Liver (tissue), 9 donors: ENCODE data around the gene DTNB. TPM values are rescaled to one million over a fixed set of nuclear protein-coding genes. Genes with fewer than 3 reads are reported as not detected.
"Not testable (repeated sequence)": the region's sequence is repeated elsewhere in the genome, so short reads cannot be mapped to it uniquely, and the experiment has no call there.

Experiments used
- DNase-seq: peaks from one replicate; pipeline ENCODE4 v3.0.0-alpha.2; 2017; ENCODE audit warnings: low spot score
- H3K27ac ChIP-seq, 2 donors: one replicate each; pipeline ENCODE4 v1.7.0; 2013; ENCODE audit warnings: inconsistent platforms in 2 of 2, low read length in 2 of 2, control low read depth in 1 of 2, low read depth in 1 of 2, mild to moderate bottlenecking in 1 of 2
- H3K27me3 ChIP-seq, 4 donors: one replicate each; pipeline versions ENCODE4 v1.6.1 to v1.7.0; 2013; ENCODE audit warnings: low read length in 3 of 4, inconsistent platforms in 1 of 4, mild to moderate bottlenecking in 1 of 4, moderate library complexity in 1 of 4; ENCODE audit not compliant: control insufficient read depth in 4 of 4, insufficient read depth in 4 of 4
- H3K36me3 ChIP-seq, 4 donors: one replicate each; pipeline versions ENCODE4 v1.6.1 to v1.7.0; 2013; ENCODE audit warnings: low read length in 3 of 4, mild to moderate bottlenecking in 3 of 4, low read depth in 1 of 4, moderate library complexity in 1 of 4; ENCODE audit not compliant: control insufficient read depth in 4 of 4, insufficient read depth in 3 of 4
- H3K4me1 ChIP-seq, 4 donors: one replicate each; pipeline versions ENCODE4 v1.6.1 to v1.7.0; 2013; ENCODE audit warnings: low read length in 3 of 4, mild to moderate bottlenecking in 3 of 4, moderate library complexity in 1 of 4; ENCODE audit not compliant: control insufficient read depth in 4 of 4, insufficient read depth in 4 of 4
- H3K4me3 ChIP-seq, 3 donors: one replicate each; pipeline versions ENCODE4 v1.6.1 to v1.7.0; 2013; ENCODE audit warnings: low read length in 3 of 3, control low read depth in 1 of 3, low read depth in 1 of 3, mild to moderate bottlenecking in 1 of 3
- H3K9ac ChIP-seq, 2 donors: one replicate each; pipeline ENCODE4 v1.7.0; 2013; ENCODE audit warnings: low read length in 2 of 2, mild to moderate bottlenecking in 2 of 2, moderate library complexity in 2 of 2, control low read depth in 1 of 2, low read depth in 1 of 2
- H3K9me3 ChIP-seq, 4 donors: one replicate each; pipeline versions ENCODE4 v1.6.1 to v1.7.0; 2013; ENCODE audit warnings: low read length in 3 of 4; ENCODE audit not compliant: control insufficient read depth in 4 of 4
- ATF3 ChIP-seq: IDR thresholded peaks from 2 replicates; pipeline ENCODE4 v1.6.1; 2016; ENCODE audit warnings: antibody characterized with exemption
- EGR1 ChIP-seq, 2 donors: IDR thresholded peaks; 2 replicates each; pipeline ENCODE4 v1.6.1; 2016 to 2018; ENCODE audit warnings: antibody characterized with exemption in 2 of 2, low read depth in 2 of 2
- FOXA1 ChIP-seq: IDR thresholded peaks from 2 replicates; pipeline ENCODE4 v1.6.1; 2016; ENCODE audit warnings: antibody characterized with exemption
- FOXA2 ChIP-seq: IDR thresholded peaks from 2 replicates; pipeline ENCODE4 v1.6.1; 2016; ENCODE audit warnings: antibody characterized with exemption
- GABPA ChIP-seq, 2 donors: IDR thresholded peaks in 1 of 2; conservative IDR thresholded peaks in 1 of 2; 2 replicates each; pipeline ENCODE4 v1.6.1; 2016; ENCODE audit warnings: antibody characterized with exemption in 2 of 2, mild to moderate bottlenecking in 1 of 2, moderate library complexity in 1 of 2
- HNF4A ChIP-seq, 2 donors: conservative IDR thresholded peaks; 2 replicates each; pipeline ENCODE4 v1.6.1; 2016; ENCODE audit warnings: antibody characterized with exemption in 2 of 2, mild to moderate bottlenecking in 2 of 2
- HNF4G ChIP-seq: IDR thresholded peaks from 2 replicates; pipeline ENCODE4 v1.6.1; 2016; ENCODE audit warnings: antibody characterized with exemption
- JUND ChIP-seq, 2 donors: IDR thresholded peaks; 2 replicates each; pipeline ENCODE4 v1.6.1; 2016; ENCODE audit warnings: antibody characterized with exemption in 2 of 2
- NR2F2 ChIP-seq: IDR thresholded peaks from 2 replicates; pipeline ENCODE4 v1.6.1; 2016; ENCODE audit warnings: antibody characterized with exemption
- RAD21 ChIP-seq, 2 donors: IDR thresholded peaks; 2 replicates each; pipeline ENCODE4 v1.6.1; 2016; ENCODE audit warnings: antibody characterized with exemption in 2 of 2, mild to moderate bottlenecking in 2 of 2
- RXRA ChIP-seq, 2 donors: IDR thresholded peaks; 2 replicates each; pipeline ENCODE4 v1.6.1; 2017 to 2018; ENCODE audit warnings: antibody characterized with exemption in 2 of 2, mild to moderate bottlenecking in 1 of 2
- SP1 ChIP-seq: IDR thresholded peaks from 2 replicates; pipeline ENCODE4 v1.6.1; 2018; ENCODE audit warnings: antibody characterized with exemption, mild to moderate bottlenecking
- TAF1 ChIP-seq: conservative IDR thresholded peaks from 2 replicates; pipeline ENCODE4 v1.6.1; 2016; ENCODE audit warnings: antibody characterized with exemption, mild to moderate bottlenecking
- YY1 ChIP-seq: IDR thresholded peaks from 2 replicates; pipeline ENCODE4 v1.6.1; 2016; ENCODE audit warnings: antibody characterized with exemption, mild to moderate bottlenecking
- WGBS: extraction: QIAGEN DNeasy Blood & Tissue Kit; methylation state at CpG from one replicate; pipeline ENCODE4 v1.1.7; 2013; 5-methylcytosine and 5-hydroxymethylcytosine counted together
- polyA plus RNA-seq, 2 donors: library from polyadenylated mRNA; stranded (reverse) in 1 of 2; unstranded in 1 of 2; fragments of 200-250 nt in 1 of 2; fragments of >200 nt in 1 of 2; fragmentation: Nextera tagmentation in 1 of 2; extraction: Ambion mirVana in 1 of 2; gene quantifications; one replicate each; pipeline versions ENCODE4 v1.2.1 to v1.2.3, GENCODE V29; 2013 to 2015
- total RNA-seq, 2 donors: library from RNA; depleted of rRNA; stranded (reverse); fragments of >200 nt; gene quantifications; one replicate each; pipeline ENCODE4 v1.2.3, GENCODE V29; 2014
- TF ChIP-seq, protein P1 (sequence below): IDR thresholded peaks from 2 replicates; pipeline ENCODE4 v1.6.1; 2016; ENCODE audit warnings: antibody characterized with exemption
- TF ChIP-seq, protein P2 (sequence below): fragments of 150-350 bp; IDR thresholded peaks from 2 replicates; pipeline ENCODE4 v1.5.1; 2017; ENCODE audit warnings: improper control_type of control experiment, low read depth, low read length; ENCODE audit not compliant: missing input control
- TF ChIP-seq, protein P3 (sequence below): IDR thresholded peaks from 2 replicates; pipeline ENCODE4 v1.6.1; 2016; ENCODE audit warnings: antibody characterized with exemption, mild to moderate bottlenecking
- donor health status: healthy.
- donor health status: healthy.
- donor health status: healthy.
- donor health status: healthy.
- donor health status: healthy.

Gene DTNB
- total and polyA plus RNA-seq, 4 donors, result 3.3 to 10.5 (median 6.4) TPM

- H3K27me3 ChIP-seq, result no peaks in the 10 kb centered on the region
- H3K4me1 ChIP-seq, result peaks cover 0 to 2% (median 0%) of the 10 kb centered on the region in 4 donors
- WGBS, result 99% methylated on average over 6 of the region's 6 CpGs
Measured at GRCh38 chr2:25414781-25415180, 258.6 kb downstream of the DTNB start.

DNA sequence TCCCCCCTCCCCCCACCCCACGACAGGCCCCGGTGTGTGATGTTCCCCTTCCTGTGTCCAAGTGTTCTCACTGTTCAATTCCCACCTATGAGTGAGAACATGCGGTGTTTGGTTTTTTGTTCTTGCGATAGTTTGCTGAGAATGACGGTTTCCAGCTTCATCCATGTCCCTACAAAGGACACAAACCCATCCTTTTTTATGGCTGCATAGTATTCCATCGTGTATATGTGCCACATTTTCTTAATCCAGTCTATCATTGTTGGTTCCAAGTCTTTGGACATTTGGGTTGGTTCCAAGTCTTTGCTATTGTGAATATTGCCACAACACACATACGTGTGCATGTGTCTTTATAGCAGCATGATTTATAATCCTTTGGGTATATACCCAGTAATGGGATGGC is 260.0 kb downstream of the DTNB start:
- not testable (repeated sequence) for H3K9me3 ChIP-seq, H3K4me1 ChIP-seq, DNase-seq, H3K27ac ChIP-seq, H3K4me3 ChIP-seq, H3K36me3 ChIP-seq, H3K27me3 ChIP-seq, H3K9ac ChIP-seq
- WGBS, result 97% methylated on average over 7 of the region's 7 CpGs

More at GRCh38 chr2:25414781-25415180, 258.6 kb downstream of the DTNB start:
- no peaks in the 10 kb centered on the region for H3K9me3 ChIP-seq
- peaks cover 0 to 2% (median under 1%) of the 10 kb centered on the region in 4 donors for H3K36me3 ChIP-seq
- H3K4me3 ChIP-seq, result no peak overlapping the region
- no peak for DNase-seq
- TF ChIP-seq FOXA1 (no peak), FOXA2 (no peak), GABPA (IDR thresholded peaks at IDR 0.05 in 1 of 2, conservative IDR thresholded peaks at IDR 0.05 in 1 of 2) (no peak), YY1 (no peak), TAF1 (no peak), HNF4A (conservative IDR thresholded peaks at IDR 0.05) (no peak), JUND (IDR thresholded peaks at IDR 0.05) (no peak), RXRA (IDR thresholded peaks at IDR 0.05) (no peak), NR2F2 (no peak), SP1 (no peak), ATF3 (no peak), RAD21 (IDR thresholded peaks at IDR 0.05) (no peak), HNF4G (no peak), EGR1 (IDR thresholded peaks at IDR 0.05; ENCODE audit: low read depth in 2 of 2) (no peak)
- TF ChIP-seq, protein P1, sequence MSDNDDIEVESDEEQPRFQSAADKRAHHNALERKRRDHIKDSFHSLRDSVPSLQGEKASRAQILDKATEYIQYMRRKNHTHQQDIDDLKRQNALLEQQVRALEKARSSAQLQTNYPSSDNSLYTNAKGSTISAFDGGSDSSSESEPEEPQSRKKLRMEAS, result no peak
- TF ChIP-seq, protein P2, sequence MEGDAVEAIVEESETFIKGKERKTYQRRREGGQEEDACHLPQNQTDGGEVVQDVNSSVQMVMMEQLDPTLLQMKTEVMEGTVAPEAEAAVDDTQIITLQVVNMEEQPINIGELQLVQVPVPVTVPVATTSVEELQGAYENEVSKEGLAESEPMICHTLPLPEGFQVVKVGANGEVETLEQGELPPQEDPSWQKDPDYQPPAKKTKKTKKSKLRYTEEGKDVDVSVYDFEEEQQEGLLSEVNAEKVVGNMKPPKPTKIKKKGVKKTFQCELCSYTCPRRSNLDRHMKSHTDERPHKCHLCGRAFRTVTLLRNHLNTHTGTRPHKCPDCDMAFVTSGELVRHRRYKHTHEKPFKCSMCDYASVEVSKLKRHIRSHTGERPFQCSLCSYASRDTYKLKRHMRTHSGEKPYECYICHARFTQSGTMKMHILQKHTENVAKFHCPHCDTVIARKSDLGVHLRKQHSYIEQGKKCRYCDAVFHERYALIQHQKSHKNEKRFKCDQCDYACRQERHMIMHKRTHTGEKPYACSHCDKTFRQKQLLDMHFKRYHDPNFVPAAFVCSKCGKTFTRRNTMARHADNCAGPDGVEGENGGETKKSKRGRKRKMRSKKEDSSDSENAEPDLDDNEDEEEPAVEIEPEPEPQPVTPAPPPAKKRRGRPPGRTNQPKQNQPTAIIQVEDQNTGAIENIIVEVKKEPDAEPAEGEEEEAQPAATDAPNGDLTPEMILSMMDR, result no peak
- TF ChIP-seq, protein P3, sequence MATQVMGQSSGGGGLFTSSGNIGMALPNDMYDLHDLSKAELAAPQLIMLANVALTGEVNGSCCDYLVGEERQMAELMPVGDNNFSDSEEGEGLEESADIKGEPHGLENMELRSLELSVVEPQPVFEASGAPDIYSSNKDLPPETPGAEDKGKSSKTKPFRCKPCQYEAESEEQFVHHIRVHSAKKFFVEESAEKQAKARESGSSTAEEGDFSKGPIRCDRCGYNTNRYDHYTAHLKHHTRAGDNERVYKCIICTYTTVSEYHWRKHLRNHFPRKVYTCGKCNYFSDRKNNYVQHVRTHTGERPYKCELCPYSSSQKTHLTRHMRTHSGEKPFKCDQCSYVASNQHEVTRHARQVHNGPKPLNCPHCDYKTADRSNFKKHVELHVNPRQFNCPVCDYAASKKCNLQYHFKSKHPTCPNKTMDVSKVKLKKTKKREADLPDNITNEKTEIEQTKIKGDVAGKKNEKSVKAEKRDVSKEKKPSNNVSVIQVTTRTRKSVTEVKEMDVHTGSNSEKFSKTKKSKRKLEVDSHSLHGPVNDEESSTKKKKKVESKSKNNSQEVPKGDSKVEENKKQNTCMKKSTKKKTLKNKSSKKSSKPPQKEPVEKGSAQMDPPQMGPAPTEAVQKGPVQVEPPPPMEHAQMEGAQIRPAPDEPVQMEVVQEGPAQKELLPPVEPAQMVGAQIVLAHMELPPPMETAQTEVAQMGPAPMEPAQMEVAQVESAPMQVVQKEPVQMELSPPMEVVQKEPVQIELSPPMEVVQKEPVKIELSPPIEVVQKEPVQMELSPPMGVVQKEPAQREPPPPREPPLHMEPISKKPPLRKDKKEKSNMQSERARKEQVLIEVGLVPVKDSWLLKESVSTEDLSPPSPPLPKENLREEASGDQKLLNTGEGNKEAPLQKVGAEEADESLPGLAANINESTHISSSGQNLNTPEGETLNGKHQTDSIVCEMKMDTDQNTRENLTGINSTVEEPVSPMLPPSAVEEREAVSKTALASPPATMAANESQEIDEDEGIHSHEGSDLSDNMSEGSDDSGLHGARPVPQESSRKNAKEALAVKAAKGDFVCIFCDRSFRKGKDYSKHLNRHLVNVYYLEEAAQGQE, result no peak
- no peak overlapping the region for H3K27ac ChIP-seq
- no peak overlapping the region for H3K9ac ChIP-seq
